ENCODE measurements around the gene SLC12A8.
"Not testable (repeated sequence)": the region's sequence is repeated elsewhere in the genome, so short reads cannot be mapped to it uniquely, and the experiment has no call there.

The SLC12A8 gene

GRCh38 chr3:125108833-125109535 lies 103.6 kb downstream of the SLC12A8 start:
- DNase-seq, result no peak

DNA sequence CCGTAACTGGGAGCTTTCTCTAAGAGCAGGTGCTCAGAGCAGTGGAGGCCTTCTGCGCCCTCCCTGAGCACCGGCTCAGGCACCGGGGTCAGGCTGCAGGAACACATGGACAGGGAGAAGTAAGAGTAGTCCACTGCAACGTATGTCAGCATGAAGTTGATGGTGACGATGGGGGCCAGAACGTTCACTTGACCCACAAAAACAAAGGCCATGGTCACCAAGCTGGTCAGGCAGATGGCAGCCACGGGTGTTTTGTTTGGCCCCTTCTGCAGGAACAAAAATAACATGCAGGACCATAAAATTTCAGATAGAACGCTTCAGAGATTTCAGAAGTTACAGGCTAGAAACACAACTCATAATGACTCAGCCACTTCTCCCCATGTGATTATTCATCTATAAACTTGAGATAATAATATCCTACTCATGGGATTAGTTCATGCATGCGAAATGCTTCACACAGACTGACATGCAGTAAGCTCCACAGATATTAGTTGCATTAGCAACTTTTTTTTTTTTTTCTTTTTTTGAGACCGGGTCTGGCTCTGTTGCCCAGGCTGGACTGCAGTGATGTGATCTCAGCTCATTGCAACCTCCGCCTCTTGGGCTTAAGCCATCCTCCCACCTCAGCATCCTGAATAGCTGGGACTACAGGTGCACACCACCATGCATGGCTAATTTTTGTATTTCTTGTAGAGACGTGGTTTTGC lies 104.5 kb downstream of the SLC12A8 start:
- peak; percentile 29 for DNase-seq

DNA sequence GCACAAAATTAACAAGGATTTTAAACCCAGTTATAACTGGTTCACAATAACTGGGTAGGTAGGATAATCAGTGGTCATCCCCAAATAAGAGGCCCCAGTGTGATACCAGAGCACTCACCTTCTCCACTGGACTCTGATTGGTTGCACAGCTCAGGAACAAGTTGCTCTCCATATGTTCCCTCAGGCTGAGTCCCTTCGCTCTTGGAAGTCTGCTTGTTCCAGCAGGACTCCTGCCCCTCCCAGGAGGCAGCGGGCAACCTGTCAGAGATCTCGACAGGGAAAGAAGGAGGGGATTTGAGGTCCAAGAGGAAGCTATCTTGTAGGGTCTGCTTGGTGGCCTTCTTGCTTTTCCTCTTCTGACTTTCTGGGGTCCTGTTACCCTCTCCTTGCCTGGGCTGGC lies 105.2 kb downstream of the SLC12A8 start:
- no peak for DNase-seq

DNA sequence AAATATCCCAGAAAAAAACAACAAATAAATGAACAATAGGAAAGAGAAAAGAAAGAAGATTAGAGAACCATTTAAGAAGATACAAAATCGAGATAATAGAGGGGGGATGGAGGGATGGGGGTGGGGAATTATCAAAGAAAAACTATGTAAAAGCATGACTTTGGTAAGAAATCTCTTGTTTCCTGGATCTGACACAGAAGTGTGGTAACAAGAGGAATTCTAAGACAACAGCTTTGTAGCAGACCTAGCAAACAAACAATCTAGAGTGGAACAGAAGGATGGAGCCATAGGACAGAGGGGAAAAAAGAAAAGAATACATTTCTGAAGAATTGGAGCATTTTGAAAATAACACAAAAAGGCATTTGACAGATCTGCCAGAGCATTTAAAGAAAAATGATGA lies 107.4 kb downstream of the SLC12A8 start:
- no peak for DNase-seq

DNA sequence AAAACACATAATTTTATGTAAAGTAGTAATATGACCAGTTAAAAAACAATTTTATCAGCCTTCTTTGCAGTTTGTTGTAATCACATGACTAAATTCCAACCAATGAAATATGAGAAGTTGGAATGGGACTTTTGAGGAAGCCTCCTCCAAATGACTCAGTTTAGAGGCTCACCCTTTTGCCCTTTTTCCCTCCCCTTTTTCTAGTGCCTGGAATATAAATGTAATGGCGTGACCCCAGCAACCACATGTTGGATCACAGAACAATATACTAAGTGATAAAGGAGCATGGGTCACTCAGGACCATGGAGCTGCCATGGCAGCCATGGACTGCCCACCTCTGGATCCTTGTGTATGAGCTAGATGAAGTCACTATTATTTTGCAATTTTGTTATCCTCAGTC lies 107.9 kb downstream of the SLC12A8 start:
- no peak for DNase-seq

DNA sequence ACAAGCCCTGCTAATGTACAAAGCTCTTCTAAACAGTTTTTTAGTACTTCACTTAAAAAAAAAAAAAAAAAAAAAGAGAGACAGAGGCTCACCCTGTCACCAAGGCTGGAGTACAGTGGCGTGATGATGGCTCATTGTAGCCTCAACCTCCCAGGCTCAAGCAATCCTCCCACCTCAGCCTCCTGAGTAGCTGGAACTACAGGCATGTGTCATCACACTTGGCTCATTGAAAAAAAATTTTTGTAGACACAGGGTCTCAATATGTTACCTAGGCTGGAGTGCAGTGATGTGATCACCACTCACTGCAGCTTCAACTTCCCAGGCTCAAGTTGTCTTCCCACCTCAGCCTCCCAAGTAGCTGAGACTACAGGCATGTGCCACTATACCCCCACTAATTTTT lies 109.1 kb downstream of the SLC12A8 start:
- no peak for DNase-seq

DNA sequence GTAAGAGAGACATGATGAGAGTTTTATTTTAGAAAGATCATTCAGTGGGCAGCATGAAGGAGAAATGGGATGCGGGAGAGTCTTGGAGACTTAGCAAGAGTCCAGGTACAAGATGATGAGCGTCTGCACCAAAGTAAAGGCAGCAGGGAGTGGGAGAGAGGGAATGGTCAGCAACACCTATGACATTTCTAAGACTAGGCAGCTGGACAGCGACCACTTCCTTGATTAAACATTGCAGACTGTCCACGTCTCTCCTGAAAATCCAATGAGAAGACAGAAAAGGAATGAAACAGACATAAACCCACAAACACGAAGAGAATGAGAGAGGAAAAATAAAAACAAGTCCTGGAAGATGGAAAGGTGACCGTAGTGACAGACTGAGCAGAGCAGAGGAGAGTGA lies 110.1 kb downstream of the SLC12A8 start:
- no peak for DNase-seq

- peak; percentile 66 for DNase-seq
These were observed 113.8 kb downstream of the SLC12A8 start for GRCh38 chr3:125098611-125099291.

GRCh38 chr3:125090649-125091048 lies 121.9 kb downstream of the SLC12A8 start:
- DNase-seq, result no peak

DNA sequence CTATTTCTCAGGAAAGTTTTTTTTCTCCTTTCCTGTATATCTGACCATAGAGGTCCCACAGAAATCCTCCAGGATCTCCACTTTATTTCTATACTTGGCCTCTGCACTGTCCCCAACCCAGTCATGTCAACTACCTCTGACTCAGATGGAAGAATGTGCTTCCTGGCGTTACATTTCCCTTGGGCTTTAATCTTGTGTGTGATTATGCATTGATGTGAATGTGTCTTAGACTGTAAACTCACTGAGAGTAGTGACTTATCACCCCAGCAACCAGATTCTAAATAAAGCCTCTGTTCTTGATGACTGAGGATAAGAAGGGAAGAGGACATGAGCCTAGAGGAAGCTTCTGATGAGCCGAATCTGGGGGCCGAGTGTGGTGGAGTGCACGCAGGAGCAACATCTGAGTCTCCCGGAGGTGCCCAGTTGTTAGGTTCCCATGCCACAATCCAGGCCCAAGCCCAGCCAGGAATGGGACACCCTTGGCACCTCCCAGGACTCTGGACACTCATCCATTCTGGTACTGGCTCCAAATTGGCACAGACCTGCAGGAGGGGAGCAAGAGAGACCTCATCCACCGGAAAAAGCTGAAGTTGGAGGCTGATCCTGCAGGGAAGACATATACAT lies 124.7 kb downstream of the SLC12A8 start:
- no peak for DNase-seq

DNA sequence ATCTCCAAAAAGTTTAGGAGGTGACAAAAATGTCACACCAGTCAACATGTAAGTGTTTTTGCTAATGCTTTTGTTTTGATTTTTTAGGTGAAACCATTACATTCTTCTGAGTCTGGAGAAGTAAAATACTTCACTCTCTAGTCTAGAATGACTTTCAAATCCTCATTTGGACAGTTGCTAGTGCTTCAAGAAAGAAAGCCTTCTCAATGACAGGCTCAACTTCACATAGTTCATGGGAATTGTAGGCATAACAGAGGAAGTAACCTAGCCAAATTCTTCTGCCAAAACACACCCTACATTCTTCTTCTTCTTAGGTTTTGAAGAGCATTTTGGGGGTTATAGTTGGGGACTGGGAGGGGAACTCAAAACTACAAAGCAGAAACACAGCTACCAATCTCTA lies 127.4 kb downstream of the SLC12A8 start:
- no peak for DNase-seq

GRCh38 chr3:125083776-125084175 lies 128.8 kb downstream of the SLC12A8 start:
- no peak for DNase-seq

- DNase-seq, result not testable (repeated sequence)
These were observed 130.2 kb downstream of the SLC12A8 start for GRCh38 chr3:125082339-125082738.

DNA sequence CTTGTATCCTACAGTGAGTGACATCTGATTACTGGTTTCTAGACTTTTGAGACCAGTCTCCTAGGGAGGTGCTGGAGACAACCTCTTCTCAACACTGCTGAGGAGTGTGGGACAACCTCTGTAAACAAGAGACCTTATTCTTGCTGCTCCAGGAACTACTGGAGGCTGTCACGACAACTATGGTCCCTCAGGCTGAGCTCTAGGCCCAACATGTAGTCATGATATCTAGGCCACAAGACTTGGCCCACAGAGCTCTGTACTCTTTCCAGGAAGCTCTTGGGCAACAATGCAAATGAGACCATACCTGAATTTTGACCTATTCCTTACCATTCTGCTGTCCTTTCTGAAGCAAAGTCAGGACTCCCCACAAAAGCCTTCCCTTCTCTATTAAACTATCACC lies 132.5 kb downstream of the SLC12A8 start:
- no peak for DNase-seq

- DNase-seq, result no peak
These were observed 132.9 kb downstream of the SLC12A8 start for GRCh38 chr3:125079675-125080045.

DNA sequence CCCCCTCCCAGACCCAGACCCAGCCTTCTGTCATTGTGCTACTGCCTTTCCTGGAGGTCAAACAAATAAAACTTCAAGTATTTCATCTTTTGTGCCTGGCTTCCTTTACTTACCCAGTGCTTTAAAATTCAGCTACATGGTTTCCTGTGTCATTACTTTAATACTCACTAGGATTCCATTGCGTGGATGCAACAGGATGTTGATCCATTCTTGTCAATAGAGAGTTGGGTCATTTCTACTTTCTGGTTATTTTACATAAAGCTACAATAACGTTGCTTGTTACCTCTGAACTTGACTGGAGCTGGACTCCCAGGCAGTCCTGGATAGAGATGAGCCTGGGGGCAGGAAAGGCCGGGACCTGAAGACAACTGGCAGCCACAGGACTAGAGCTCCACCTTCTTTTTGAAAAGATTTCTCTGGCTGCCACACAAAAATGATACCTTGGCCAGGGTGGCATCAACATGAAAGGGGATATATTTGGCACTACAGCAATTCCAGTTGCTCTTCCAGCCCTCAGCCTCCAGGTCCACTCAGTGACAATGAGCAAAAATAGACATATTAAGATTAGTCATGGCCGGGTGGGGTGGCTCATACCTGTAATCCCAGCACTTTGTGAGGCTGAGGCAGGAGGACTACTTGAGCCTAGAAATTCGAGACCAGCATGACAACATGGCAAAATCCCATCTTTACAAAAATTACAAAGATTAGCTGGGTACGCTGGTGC lies 133.4 kb downstream of the SLC12A8 start:
- DNase-seq, result no peak

DNA sequence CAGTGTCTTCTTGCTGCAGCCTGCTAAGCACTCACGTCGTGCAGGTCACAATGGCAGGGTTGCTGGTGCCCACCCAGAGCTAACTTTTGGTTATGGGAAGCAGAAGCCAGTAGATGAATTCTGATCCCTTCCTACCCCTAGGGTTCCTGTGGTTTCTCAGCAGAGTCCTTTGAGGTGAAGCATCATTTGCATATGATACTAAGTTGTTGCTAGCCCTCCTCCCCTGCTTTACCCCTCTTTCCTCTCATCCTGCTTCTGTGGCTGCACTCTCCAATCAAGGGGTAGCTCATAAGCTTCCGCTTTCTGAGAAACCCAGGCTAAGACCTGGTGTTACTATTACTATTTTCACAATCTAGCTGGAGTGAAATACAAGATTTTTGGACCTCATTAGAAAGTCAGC lies 134.7 kb downstream of the SLC12A8 start:
- DNase-seq, result no peak

DNA sequence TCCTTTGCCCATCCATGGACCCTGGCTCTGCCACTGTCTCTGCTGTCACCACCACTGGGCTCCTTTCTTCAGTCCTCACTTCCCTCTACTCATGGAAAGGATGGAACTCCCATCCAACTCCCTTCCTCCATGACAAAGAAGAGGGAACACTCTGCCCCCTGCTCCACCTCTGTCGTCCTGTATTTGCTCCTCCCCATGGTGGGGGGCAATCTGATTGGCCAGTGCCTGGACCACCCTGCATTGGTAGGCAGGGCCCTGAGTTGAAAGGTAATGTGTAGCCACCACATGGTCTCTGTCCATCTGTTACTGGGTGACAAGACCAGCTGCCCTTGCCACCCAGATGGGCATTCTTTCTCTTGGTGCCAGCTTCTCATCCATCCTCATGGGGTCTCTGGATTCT lies 136.1 kb downstream of the SLC12A8 start:
- no peak for DNase-seq

- no peak for DNase-seq
These were observed 136.8 kb downstream of the SLC12A8 start for GRCh38 chr3:125075738-125076137.

- DNase-seq, result no peak
These were observed 139.1 kb downstream of the SLC12A8 start for GRCh38 chr3:125073390-125073905.

GRCh38 chr3:125072749-125073389 lies 139.7 kb downstream of the SLC12A8 start:
- DNase-seq, result no peak

- no peak for DNase-seq
These were observed 140.2 kb downstream of the SLC12A8 start for GRCh38 chr3:125072301-125072700.

All from hematopoietic multipotent progenitor cell treated with erythropoietin and hydrocortisone succinate and interleukin-3 and kit ligand, for 4 days (in vitro differentiated cells).